Right forelimb (tissue), 1 donor: ENCODE data around the gene IGHMBP2.
"Not testable (repeated sequence)": the region's sequence is repeated elsewhere in the genome, so short reads cannot be mapped to it uniquely, and the experiment has no call there.

Experiments
- DNase-seq: peaks from one replicate; pipeline ENCODE4 v3.0.0-alpha.2; 2018

The IGHMBP2 gene

DNA sequence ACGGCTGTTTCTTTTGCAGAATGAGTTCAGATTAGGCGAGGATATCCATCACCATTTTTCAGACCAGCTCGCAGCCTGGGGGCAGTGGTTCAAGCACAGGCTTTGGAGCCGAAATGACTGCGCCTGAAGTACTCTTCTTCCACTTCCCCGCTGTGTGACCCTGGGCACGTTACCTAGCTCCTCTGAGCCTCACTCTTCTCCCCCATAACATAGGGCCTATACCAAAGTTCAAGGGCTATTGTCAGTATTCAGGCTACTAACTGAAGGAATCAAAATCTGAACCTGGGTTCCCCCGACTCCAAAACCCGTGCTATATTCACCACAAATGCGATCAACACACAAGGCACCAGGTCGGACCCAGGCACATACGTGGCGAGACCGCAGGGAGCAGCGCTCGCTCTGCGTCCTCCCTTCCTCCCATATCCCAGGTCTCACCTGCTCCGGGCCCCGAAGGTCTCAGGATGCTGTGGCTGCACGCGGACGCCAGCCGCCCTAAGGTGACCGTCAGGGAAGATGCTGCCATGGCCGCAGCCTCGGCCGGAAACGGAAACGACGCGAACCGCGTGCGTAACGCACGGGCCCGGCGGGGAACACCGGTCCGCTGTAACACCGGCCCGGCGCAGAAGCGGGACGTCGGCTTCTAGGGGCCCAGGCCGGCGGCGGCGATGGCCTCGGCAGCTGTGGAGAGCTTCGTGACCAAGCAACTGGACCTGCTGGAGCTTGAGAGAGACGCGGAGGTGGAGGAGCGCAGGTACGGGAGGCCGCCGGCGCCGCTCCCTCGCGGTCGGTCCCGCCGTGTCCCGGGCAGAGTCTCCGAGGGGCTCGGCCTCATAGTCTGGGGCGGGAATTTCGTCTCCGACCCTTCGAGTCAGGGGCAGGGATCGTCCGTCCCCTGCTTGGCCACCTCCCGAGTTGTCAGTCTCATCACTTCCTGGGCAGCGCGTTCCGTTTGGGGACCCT, at the start of gene IGHMBP2, which contains the start of gene MRPL21:
IGHMBP2 (plus strand) TSS at position 604 of the 960 bp plus-strand sequence; CDS start at position 666, 62 bp downstream.
MRPL21 (minus strand) TSS at position 545 of the 960 bp plus-strand sequence; CDS start at position 523, 22 bp downstream.
- DNase-seq: peak; percentile 93

- no peak for DNase-seq
These were observed 49.3 kb upstream of the IGHMBP2 start for GRCh38 chr11:68854273-68854958.

- peak; percentile 73 for DNase-seq
These were observed 48.3 kb upstream of the IGHMBP2 start for GRCh38 chr11:68855205-68855981.

DNA sequence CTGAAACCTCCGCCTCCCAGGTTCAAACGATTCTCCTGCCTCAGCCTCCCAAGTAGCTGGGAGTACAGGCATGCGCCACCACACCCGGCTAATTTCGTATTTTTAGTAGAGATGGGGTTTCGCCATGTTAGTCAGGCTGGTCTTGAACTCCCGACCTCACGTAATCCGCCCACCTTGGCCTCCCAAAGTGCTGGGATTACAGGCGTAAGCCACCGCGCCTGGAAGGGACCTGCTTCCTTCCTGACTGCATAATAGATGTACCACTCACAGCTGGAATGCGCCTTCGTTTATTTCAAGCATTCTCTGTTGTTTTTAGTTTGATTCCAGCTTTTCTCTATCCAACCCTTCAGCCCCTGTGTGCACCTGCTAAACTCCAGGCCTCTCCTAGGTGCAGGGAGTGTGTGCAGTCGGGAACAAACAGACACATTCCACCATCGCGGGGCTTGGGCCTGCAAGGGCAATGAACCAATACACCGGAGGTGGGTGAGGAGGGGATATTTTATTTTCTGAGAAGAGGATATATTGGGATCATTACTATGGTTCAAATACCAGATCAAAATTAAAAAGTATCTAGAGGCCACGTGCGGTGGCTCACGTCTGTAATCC, 47.2 kb upstream of the IGHMBP2 start:
- DNase-seq: not testable (repeated sequence)

DNA sequence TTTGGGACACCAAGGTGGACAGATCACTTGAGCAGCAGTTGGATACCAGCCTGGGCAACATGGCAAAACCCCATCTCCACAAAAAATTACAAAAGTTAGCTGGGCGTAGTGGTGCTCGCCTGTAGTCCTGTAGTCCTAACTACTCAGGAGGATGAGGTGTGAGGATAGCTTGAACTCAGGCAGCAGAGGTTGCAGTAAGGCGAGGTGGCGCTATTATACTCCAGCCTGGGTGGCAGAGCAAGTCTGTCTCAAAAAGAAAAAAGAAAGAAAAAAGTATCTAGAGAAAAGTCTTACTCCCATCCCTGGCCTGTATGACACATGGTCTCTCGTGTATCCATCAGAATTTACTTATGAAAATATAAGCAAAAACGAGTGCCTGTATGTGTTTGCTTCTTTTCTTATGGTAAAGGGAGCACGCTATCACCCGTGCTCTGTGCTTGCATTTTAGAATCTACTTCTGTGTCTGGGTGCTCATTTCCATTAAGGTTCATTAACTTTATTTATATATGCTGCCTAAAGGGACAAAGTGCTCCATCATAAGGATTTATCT, 46.6 kb upstream of the IGHMBP2 start:
- DNase-seq: no peak

DNA sequence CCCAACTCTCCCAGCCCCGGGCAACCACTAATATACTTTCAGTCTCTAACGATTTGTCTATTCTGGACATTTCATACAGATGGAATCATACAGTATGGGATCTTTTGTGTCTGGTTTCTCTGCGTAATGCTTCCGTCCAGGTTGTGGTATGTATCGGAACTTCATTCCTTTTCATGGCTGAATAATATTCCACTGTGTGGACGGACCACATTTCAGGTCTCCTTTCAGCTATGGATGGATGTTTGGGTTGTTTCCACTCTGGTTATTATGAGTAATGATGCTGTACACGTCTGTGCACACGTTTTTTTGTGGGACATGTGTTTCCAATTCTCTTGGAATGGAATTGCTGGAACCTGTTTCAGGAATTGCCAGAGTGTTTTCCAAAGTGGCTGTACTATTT, 44.6 kb upstream of the IGHMBP2 start:
- DNase-seq: no peak

DNA sequence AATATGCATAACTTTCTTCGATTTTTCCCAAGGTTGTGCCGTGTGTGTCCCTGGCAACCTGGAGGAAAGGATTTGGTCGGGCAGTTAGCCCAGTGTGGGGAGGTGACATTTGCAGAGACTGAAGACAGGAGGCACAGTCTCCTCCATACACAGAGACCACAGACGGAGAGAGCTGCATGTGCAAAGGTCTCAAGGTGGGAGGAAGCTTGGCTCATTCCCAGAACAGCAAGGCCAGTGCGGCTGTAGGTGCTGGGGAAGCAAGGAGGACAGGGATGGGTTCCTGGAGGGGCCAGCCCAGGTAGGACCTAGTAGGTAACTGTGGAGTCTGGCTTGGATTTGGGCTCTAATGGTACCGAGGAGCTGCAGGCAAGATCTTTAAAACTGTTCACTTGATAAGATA, 41.3 kb upstream of the IGHMBP2 start:
- no peak for DNase-seq

GRCh38 chr11:68863553-68864265, 40.0 kb upstream of the IGHMBP2 start:
- no peak for DNase-seq

DNA sequence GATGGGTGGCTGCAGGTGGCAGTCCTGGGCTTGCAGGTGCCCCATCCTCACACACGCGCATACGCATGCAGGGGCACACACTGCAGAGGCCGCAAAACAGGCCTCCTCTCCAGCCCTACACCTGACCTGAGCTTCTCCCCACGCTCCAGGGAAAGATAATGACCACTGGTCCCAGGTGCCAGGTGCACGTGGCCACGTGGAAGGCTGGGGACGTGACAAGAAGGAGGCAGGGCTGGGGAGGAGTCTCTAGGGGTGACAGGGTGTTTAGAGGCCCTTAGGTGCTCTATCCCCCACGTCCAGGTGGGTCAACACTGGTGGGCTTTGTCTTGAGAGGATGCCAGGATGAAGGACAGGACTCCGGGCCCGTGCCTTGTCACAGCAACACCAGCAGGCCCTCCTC, 38.5 kb upstream of the IGHMBP2 start:
- DNase-seq: no peak

DNA sequence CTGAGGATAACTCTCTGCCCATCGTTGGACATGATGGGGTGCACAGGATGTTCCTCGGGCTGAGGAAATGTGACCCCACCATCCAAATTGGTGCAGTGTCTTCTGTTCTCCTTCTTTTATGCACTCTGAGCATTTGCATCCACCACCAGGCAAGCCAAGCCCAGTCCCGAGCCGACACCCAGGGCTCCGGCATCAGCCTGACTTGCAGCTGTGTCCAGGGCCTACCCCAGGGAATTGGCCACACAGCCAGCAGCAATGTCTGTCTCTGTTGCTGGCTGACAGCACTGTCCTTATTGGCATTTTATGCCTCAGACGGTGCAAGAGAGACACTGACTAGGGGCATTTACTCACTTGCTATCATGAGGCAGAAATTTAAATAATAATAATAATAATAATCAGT, 36.6 kb upstream of the IGHMBP2 start:
- DNase-seq: no peak

DNA sequence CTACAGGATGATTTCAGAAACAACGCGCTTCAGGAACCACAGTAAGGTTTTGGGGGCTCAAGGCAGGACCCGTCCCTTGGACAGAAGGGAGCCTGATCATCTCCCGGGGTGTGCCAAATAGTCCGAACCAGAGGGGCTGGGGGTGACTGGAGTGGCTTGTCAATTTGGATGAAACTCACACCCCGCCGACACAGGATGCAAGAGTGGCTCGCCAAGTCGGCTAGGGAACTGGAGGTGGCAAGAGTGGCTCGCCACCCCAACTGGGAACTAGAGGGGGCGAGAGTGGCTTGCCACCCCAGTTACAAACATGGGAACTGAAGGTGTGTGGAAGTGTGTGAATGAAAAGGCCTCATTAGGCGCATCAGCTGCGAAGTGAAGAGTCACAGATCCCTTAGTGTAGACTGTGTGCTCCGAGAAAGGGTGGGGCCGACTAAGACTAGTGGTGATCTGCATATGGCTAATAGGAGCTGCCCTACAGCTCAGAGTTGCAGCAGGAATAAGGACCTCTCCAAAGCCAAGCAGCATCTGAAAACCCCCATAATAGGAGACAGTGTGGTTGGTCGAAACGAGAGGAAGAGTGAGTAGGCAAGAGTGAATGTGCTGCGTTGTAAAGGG, 35.4 kb upstream of the IGHMBP2 start:
- no peak for DNase-seq

DNA sequence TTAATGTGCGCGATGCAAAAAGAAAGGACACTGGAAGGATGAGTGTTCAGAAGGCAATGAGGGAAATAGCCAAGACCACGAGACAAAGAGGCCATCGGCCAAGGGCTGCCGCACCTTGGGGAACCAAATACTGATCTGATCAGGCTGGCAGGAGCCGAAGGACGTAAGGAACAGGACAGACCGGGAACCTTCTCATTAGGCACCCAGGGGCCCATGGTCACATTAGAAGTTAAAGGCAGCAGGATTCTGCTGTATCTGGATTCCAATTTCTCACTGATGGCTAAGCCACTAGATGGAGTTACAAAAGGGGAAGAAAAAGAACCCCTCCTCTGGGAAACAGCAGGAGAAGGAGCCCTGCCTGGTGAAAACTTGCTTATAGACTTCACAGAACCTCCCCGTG, 33.2 kb upstream of the IGHMBP2 start:
- no peak for DNase-seq

GRCh38 chr11:68872216-68873003, 31.3 kb upstream of the IGHMBP2 start:
- no peak for DNase-seq

GRCh38 chr11:68878022-68878421, 25.7 kb upstream of the IGHMBP2 start:
- no peak for DNase-seq

DNA sequence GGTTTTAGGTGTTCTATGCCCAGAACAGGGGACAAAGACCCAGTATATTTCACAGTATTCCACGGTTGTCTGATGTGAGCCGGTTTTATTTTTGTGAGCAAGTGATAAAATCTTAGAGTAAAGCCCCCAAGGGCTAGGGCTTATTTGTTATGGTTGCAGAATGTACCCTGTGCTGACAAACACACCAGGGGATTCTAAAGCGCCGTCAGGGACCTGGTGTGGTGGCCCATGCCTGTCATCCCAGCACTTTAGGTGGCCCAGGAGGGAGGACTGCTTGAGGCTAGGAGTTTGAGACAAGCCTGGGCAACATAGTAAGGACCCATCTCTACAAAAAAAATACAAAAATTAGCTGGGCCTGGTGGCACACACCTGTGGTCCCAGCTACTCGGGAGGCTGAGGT, 22.8 kb upstream of the IGHMBP2 start:
- DNase-seq: no peak

GRCh38 chr11:68881320-68881719, 22.4 kb upstream of the IGHMBP2 start:
- no peak for DNase-seq

DNA sequence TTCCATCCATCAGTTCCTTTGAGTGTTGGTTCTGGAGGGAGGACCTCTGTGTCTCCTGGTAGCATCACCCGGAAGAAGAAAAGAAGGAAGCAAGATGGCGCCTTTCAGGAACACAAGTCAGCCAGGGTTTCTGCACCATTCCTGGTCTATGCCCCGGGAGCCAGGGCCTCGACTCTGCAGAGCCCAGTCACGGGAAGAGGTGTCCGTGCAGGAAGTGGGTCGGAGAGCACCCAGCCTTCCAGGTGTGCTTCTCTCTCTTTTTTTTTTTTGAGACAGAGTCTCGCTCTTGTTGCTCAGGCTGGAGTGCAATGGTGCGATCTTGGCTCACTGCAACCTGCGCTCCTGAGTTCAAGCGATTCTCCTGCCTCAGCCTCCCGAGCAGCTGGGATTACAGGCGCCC, 21.3 kb upstream of the IGHMBP2 start:
- DNase-seq: no peak

DNA sequence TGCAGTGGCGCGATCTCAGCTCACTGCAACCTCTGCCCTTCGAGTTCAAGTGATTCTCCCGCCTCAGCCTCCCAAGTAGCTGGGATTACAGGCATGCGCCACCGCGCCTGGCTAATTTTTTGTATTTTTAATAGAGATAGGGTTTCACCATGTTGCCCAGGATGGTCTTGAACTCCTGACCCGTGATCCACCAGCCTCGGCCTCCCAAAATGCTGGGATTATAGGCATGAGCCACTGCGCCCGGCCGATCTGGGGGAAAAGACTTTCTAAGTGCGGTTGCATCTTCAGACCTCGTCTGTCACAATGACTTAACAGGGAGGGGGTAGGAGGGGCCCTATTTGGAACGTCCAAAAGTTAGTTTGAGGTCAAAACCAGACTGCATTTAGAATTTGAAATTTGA, 18.9 kb upstream of the IGHMBP2 start:
- not testable (repeated sequence) for DNase-seq

DNA sequence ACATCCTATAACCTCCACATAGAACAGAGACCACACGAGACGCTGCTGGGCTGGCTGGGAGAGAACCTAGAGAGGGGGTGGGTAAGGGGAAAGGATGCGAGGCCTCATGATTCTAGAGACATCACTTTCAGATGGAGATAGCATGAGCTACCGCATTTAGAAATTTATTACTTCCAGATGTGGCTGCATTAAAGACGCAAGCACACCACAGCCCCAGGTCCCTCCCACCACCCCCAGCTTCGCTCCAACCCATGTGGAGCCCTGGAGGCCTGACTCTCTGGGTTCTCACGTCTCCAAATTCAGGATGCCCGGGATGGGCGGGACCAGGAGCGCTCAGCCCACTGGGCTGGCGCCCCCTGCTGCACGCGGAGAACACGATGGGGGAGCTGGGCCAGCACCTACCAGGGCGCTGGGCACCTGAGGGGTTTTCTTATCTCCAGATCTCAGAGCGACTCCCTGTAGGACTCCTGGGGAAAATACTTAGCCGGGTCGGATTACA, 13.7 kb upstream of the IGHMBP2 start:
- peak; percentile 78 for DNase-seq
